Measurements from ENCODE around the gene RESP18. TPM values are rescaled to one million over a fixed set of nuclear protein-coding genes. Genes with fewer than 3 reads are reported as not detected.

The RESP18 gene
- polyA plus RNA-seq, 2 of the 4 experiments (the other 2 are of a cell fraction): not detected

DNA sequence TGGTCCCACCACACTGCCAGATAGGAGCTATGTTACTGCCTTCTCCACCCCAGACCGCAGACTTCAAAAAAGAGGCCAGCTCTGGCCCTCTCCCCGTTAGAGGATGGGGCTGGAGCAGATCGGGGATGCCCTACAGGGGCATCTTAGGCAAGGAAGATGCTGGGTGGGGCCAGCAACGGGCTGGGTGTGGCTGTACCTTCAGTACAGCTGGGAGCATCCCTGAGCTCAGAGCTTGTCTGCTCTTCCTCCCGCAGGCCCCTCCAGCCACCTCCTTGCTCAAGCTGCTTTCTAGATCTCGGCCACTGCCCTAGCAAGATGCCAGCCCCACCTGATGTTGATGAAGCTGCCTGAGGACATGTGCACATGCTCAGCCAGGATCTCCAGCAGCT is 33.2 kb downstream of the RESP18 start (continued):
- TF ChIP-seq, protein P1, sequence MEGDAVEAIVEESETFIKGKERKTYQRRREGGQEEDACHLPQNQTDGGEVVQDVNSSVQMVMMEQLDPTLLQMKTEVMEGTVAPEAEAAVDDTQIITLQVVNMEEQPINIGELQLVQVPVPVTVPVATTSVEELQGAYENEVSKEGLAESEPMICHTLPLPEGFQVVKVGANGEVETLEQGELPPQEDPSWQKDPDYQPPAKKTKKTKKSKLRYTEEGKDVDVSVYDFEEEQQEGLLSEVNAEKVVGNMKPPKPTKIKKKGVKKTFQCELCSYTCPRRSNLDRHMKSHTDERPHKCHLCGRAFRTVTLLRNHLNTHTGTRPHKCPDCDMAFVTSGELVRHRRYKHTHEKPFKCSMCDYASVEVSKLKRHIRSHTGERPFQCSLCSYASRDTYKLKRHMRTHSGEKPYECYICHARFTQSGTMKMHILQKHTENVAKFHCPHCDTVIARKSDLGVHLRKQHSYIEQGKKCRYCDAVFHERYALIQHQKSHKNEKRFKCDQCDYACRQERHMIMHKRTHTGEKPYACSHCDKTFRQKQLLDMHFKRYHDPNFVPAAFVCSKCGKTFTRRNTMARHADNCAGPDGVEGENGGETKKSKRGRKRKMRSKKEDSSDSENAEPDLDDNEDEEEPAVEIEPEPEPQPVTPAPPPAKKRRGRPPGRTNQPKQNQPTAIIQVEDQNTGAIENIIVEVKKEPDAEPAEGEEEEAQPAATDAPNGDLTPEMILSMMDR (IDR thresholded peaks at IDR 0.05): no peak
- TF ChIP-seq RAD21 (conservative IDR thresholded peaks at IDR 0.05 in 1 of 2, IDR thresholded peaks at IDR 0.05 in 1 of 2) (no peak), MYC (IDR thresholded peaks at IDR 0.05; ENCODE audit: borderline replicate concordance, low read length) (no peak), RNF2 (IDR thresholded peaks at IDR 0.05; ENCODE audit: borderline replicate concordance, low read depth) (no peak), NFE2L2 (conservative IDR thresholded peaks at IDR 0.05; ENCODE audit: low read length) (no peak), HOXB5 (CRISPR knock-in tag; IDR thresholded peaks at IDR 0.05) (no peak)
- TF ChIP-seq, protein P2, sequence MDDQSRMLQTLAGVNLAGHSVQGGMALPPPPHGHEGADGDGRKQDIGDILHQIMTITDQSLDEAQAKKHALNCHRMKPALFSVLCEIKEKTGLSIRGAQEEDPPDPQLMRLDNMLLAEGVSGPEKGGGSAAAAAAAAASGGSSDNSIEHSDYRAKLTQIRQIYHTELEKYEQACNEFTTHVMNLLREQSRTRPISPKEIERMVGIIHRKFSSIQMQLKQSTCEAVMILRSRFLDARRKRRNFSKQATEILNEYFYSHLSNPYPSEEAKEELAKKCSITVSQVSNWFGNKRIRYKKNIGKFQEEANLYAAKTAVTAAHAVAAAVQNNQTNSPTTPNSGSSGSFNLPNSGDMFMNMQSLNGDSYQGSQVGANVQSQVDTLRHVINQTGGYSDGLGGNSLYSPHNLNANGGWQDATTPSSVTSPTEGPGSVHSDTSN (IDR thresholded peaks at IDR 0.05): no peak

DNA sequence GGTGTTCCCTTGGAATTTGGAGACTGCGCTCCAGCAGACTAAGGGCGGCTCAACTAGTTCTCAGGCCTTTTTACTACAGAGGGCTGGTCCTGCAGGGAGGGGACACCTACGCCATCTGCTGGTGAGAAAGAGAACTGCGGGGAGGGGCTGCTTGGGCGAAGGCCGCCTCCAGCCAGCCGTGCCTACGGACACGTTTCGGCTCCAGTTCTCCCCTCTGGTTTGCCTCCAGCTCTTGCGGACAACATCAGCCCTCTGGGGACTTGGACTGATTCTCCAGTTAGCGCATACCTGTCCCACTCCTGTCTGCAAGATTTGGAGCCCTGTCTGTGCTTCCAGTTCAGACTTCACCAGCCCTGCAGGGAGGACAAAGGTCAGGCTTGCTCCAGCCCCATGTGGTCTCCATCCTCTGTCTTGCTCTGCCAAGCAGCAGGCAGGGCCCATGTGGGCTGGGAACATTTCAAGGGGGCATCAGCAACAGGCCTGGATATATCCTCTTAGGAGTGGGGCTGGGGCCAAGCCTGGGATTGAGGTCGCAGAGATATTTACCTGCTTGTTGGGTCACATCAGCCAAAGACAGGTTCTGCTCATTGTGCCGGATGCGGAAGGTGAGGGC is 33.7 kb downstream of the RESP18 start:
- TF ChIP-seq, protein P1 (IDR thresholded peaks at IDR 0.05): peak; percentile 86
- TF ChIP-seq HOXA7 (CRISPR knock-in tag; IDR thresholded peaks at IDR 0.05): no peak
- peak; percentile 80 to 86 for TF ChIP-seq RAD21 (conservative IDR thresholded peaks at IDR 0.05 in 1 of 2, IDR thresholded peaks at IDR 0.05 in 1 of 2)
- TF ChIP-seq SMC3 (IDR thresholded peaks at IDR 0.05): peak; percentile 87
- Histone ChIP-seq H3K4me1 (peaks cover 11% of the 10 kb centered on the region), H3K4me3 (no peak overlapping the region), H3K27ac (0 out of 6 replicates have a peak overlapping the region, but pooled peaks have one; percentile 19 to 23), H3K4me2 (peak overlapping the region; percentile 60), H3K9me3 (no peaks in the 10 kb centered on the region)
- ATAC-seq (peak; percentile 52 to 80; a peak in 4 of 6 replicates), FAIRE-seq (no peak), DNase-seq (ENCODE audit: low read depth in 1 of 2, low spot score in 1 of 2) (peak; percentile 73 to 86)
- WGBS (ENCODE audit: missing lambda C conversion rate): 29% methylated on average over 13 of the region's 15 CpGs
- CTCF ChIA-PET: interaction anchor here (0.6 to 16.3 kb wide), 43 partner anchors 8 to 294 kb away, joined by 3 to 540 read pairs (median 5); partner anchors contain the start of genes ABCB6, ANKZF1, ATG9A and CNPPD1
- POLR2A ChIA-PET: interaction anchor here (0.6 kb wide), 1 partner anchor 373 kb away, joined by 4 read pairs; no protein-coding TSS in a partner anchor

DNA sequence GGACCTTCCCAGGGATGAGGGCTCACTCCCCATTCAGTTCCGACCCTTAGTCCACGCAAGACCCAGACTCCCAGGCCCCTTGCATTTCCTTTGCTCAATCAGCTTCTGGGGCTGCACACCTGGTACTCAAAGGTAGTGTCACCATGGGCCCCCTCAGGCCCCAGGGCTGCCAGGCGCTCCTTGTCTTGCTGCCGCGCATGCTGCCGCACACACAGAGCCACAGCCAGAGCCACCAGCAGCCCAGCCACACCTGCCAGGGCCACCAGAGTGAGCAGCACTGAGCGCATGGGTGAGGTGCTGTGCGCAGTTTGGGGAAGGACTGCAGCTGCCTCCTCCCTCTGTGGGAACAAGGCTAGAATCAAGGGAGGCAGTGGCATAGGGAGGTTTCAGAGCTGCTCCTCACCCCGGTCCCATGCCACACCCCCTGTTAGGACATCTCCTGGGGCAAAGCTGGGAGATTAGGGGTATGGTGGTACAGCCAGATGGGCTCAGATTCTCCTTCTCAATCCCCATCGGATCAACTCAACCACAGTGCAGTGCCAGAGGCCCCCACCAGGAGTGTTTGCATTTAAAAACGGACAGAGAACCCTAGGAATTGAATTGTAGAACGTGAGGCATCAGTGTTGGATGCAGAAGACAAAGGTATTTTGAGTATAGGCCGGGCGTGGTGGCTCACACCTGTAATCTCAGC is 34.6 kb downstream of the RESP18 start:
- 74% methylated on average over 13 of the region's 14 CpGs for WGBS (ENCODE audit: missing lambda C conversion rate)
- Histone ChIP-seq H3K4me2 (no peak overlapping the region), H3K4me3 (no peak overlapping the region), H3K27ac (no peak overlapping the region), H3K9me3 (no peaks in the 10 kb centered on the region), H3K4me1 (peaks cover 17% of the 10 kb centered on the region)
- no peak for FAIRE-seq
- ATAC-seq: peak in 1 of 2 experiments; percentile 13; a peak in 2 of 6 replicates
- CTCF ChIA-PET: interaction anchor here (1.0 to 16.3 kb wide), 29 partner anchors 10 to 293 kb away, joined by 3 to 540 read pairs (median 5); partner anchors contain the start of genes ABCB6, ANKZF1, ATG9A and CNPPD1
- DNase-seq (ENCODE audit: low read depth in 1 of 2, low spot score in 1 of 2): no peak
- POLR2A ChIA-PET: no interaction called here
- TF ChIP-seq, protein P1 (IDR thresholded peaks at IDR 0.05): no peak
- TF ChIP-seq EHMT2 (IDR thresholded peaks at IDR 0.05; ENCODE audit: low read depth) (no peak), SREBF2 (IDR thresholded peaks at IDR 0.05) (no peak), NR3C1 (IDR thresholded peaks at IDR 0.05) (no peak), HOXB5 (CRISPR knock-in tag; IDR thresholded peaks at IDR 0.05) (no peak), TP53 (CRISPR knock-in tag; IDR thresholded peaks at IDR 0.05) (no peak), CEBPB (IDR thresholded peaks at IDR 0.05) (no peak), ZNF302 (CRISPR knock-in tag; IDR thresholded peaks at IDR 0.05) (no peak), MAFK (IDR thresholded peaks at IDR 0.05; ENCODE audit: partially characterized antibody) (no peak), JUN (IDR thresholded peaks at IDR 0.05) (no peak)
- TF ChIP-seq, protein P3, sequence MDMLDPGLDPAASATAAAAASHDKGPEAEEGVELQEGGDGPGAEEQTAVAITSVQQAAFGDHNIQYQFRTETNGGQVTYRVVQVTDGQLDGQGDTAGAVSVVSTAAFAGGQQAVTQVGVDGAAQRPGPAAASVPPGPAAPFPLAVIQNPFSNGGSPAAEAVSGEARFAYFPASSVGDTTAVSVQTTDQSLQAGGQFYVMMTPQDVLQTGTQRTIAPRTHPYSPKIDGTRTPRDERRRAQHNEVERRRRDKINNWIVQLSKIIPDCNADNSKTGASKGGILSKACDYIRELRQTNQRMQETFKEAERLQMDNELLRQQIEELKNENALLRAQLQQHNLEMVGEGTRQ (IDR thresholded peaks at IDR 0.05): no peak
- TF ChIP-seq, protein P4, sequence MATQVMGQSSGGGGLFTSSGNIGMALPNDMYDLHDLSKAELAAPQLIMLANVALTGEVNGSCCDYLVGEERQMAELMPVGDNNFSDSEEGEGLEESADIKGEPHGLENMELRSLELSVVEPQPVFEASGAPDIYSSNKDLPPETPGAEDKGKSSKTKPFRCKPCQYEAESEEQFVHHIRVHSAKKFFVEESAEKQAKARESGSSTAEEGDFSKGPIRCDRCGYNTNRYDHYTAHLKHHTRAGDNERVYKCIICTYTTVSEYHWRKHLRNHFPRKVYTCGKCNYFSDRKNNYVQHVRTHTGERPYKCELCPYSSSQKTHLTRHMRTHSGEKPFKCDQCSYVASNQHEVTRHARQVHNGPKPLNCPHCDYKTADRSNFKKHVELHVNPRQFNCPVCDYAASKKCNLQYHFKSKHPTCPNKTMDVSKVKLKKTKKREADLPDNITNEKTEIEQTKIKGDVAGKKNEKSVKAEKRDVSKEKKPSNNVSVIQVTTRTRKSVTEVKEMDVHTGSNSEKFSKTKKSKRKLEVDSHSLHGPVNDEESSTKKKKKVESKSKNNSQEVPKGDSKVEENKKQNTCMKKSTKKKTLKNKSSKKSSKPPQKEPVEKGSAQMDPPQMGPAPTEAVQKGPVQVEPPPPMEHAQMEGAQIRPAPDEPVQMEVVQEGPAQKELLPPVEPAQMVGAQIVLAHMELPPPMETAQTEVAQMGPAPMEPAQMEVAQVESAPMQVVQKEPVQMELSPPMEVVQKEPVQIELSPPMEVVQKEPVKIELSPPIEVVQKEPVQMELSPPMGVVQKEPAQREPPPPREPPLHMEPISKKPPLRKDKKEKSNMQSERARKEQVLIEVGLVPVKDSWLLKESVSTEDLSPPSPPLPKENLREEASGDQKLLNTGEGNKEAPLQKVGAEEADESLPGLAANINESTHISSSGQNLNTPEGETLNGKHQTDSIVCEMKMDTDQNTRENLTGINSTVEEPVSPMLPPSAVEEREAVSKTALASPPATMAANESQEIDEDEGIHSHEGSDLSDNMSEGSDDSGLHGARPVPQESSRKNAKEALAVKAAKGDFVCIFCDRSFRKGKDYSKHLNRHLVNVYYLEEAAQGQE (IDR thresholded peaks at IDR 0.05): no peak

Data from A549 (cell line).